ENCODE data around the gene HIC2.
"Not testable (repeated sequence)": the region's sequence is repeated elsewhere in the genome, so short reads cannot be mapped to it uniquely, and the experiment has no call there.

- not testable (repeated sequence) for TF ChIP-seq CTCF, EZH2phosphoT487 (IDR thresholded peaks at IDR 0.05; ENCODE audit: low read length)
Observed at GRCh38 chr22:21487723-21488122, 70.6 kb downstream of the HIC2 start.

Measured in MM.1S (cell line).